Stimulated activated CD8-positive, alpha-beta memory T cell treated with anti-CD3 and anti-CD28 coated beads, Interleukin-7, amount 100 ng/mL, for 1 hour (primary cell): ENCODE results near the gene ZDHHC13.

Experiments used
- DNase-seq, 2 donors: peaks; one replicate each; pipeline ENCODE4 v3.0.0-alpha.2; 2020; ENCODE audit warnings: low read depth in 2 of 2

Gene ZDHHC13

DNA sequence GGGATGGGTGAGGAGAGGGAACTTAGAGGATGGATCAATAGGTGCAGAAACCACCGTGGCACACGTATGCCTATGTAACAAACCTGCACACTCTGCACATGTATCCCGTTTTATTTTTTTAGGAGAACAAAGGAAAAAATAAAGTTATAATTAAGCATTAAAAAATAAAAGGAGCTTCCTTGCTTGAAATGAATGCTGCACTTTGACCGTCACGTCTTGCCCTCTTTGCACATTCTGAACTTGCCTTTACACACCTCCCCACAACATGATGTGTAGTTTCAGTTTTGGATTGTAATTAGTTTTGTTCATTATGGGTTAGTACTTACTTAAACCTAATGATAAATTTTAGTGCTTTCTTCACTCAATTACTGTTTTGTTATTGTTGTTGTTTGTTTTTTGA is 87.9 kb downstream of the ZDHHC13 start:
- no peak for DNase-seq

DNA sequence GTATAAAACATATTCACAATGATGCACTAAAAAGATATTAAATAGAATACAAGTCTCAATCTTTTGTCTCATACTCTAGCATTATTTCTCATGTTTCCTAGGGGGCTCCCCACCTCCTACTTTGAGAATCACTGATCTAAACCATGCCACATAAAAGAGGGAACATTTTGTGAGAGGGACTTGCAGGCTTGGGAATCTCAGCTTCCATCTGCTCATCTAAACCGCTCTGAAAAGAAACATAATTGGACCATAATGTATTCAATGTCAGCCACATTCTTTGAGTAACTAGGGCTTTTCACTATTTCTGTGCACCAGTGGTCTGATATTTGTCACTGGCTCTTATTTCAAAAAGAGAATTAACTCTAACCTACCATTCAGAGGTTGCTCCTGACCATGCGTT is 91.2 kb downstream of the ZDHHC13 start:
- DNase-seq, result no peak

DNA sequence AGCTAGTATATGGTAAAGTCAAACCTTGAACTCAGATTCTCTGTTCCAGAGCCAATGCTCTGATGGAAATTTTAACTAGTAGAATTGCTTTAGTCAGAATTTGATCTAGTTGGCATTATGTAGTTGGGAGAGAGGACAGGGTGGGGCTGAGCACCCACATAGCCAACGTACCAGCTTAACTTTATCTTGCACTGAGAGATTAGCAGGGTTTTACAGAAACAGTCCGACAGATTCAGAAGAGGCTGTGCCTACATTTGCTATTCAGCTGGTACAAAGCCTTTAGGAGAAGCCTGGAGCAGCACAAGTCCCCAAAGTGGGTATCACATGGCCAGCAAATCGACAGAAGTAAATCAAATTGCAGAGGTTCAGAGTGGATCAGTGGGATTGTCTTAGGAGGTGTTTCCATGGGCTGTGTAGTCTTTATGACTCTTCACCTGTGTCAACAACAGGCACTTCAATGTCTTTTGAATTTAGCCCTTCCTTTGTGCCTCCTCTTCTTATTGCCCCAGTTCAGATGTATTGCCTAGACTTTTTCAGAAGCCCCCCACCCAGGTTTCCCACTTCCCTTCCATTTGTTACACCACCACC is 92.1 kb downstream of the ZDHHC13 start:
- no peak for DNase-seq

DNA sequence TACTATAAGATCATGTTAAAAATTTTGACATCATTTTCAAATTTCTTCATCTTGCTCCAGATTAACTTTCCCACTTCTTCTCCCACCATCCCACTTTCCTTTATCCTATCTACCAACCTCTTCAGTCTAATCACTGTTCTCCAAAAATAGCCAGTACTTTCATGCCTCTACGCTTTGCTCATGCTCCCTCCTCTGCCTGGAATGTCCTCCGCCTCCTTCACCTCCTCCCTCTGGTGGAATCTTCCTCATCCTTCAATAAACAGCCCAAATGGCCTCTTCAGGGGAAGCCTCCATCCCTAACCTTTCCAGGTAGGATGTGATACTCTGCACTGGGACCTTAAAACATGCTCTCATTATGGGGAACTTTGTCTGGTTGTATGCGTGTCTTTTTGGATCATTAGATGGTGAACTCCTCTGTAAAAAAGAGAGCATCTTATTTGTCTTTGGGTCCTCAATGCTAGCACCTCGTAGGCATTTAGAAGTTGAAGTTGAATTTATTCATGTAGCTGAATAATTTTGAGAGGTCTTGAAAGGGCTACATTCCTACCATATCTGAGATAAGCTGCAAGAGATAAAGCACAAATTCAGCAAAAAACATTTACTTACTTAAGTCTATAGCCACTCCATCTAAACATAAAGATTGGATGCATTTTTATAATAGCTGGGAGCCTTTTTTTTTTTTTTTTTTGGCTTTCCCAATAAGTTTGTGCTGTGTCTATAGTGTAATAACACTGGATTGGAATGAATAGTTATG is 92.8 kb downstream of the ZDHHC13 start:
- no peak for DNase-seq

DNA sequence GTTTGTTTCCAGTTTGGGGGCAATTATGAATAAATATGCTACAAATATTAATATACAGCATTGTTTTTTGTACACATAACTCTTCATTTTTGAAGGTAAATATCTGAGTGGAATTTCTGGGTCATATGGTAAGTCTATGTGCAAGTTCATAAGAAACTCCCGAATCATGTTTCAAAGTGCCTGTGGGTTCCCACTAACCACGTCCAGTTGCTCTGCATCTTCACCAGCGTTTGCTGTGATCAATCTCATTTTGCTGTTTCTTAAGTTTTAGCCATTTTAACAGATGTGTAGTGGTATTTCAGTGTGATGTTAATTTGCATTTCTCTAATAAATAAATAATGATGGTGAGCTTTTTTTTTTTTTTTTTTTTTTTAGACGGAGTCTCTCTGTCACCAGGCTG is 99.1 kb downstream of the ZDHHC13 start:
- DNase-seq, result no peak

DNA sequence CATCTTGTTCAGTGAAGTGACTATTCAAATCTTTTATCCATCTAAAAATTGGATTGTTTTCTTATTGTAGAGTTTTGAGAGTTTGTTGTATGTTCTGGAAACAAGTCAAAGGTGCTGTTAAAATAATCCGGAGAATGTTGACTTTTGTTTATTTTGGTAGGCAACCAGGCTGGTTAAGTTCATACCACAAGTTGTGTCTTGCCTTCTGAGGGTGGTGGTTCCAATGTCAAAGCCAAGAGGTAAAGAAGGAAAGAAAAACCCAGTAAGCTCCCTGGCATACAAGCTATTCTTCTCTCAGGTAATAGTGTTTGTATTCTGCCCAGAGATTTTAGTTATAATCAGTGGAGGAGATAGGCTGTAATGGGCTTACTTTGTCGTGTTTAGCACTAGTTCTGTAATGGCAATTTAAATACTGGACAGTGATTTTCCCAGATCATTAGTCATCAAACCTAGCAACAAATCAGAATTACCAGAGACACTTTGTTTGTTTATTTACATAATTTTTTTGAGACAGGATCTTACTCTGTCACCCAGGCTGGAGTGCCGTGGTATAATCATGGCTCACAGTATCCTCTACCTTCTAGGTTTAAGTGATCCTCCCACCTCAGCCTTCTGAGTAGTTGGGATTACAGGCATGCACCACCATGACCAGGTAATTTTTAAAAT is 99.9 kb downstream of the ZDHHC13 start:
- DNase-seq, result no peak

DNA sequence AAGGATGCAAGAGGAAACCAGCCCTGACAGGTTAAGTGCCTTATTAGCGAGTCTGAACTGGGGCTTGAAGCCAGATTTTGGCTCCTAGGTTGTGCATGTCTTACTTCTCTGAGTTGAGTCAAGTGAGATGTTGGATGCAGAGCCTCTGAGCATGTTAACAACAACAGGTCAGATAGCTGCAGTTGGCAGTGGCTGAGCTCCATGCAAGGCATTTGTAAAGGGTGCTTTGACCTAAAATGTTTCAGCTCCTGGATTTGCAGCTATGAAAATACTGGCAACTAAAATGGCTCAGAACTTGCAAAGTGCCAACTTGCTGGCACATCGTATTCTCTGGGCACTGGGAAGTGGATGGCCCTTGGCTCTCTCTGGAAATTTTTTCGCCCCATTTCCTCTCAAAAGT is 101.2 kb downstream of the ZDHHC13 start:
- DNase-seq, result no peak

DNA sequence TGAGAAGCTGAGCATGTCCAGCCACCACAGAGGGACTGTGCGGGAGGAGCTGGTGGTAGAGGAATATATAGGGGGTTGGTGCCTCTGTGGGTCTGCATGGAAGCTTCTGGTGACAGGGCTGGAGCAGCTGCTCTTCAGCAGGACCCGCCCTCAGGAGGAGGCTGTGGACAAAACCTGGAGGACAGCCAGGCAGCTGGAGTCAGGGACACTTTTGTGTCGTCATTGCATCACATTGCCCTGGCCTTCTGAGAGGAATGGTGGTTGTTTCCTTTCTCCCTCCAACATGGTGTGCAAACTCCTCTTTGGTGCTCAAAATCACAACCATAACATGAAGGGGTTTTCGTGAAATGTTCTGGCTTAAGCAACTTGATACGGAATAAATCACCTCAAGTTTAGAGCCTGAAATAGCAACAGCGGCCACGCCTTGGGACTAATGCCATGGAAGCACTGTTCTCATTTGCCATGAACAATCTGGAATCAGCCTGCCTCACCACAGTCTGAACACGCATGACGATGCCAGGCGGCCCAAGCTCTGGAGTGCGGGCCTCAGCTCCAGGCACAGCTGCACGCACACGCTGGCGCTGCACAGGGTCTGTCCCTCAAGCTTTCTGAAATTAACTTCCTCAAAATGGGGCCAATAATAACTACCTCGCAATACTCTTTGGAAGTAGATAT is 102.0 kb downstream of the ZDHHC13 start:
- no peak for DNase-seq

DNA sequence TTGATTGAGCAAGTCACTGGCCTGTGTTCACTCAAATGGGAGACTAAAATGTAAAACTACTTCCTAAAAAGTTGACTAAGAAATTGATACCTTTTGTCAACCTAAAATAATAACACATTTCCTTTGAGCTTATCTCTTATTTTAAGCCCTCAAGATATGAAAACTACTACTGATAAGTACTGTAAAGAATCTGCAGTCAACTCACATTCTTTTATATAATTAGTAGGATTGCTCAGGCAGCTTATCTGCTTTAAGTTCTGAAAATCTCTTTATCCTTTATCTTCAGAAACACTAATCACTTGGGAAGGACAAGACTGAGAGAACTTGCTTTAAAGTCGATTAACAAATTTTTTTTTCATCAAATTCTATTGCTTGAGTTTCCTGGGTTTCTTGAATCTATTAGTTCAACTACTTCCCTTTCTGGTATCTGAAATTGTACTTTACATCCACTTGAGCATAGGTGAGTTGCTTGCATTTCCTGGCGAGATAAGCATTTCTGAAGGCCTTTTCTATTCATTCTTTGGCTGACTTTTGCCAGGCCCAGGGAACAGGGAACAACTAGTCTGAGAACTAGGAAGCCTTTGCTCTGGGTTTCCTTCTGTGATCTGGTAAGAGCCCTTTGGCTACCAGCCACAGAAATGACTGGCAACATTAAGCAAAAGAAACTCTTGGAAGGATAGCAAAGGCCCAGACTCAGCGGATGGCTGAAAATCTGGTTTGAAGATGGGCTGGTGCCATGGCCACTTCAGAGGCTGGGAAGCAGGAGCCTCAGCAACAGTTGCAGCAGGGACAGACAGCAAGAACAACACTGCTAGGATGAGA is 104.1 kb downstream of the ZDHHC13 start:
- no peak for DNase-seq

DNA sequence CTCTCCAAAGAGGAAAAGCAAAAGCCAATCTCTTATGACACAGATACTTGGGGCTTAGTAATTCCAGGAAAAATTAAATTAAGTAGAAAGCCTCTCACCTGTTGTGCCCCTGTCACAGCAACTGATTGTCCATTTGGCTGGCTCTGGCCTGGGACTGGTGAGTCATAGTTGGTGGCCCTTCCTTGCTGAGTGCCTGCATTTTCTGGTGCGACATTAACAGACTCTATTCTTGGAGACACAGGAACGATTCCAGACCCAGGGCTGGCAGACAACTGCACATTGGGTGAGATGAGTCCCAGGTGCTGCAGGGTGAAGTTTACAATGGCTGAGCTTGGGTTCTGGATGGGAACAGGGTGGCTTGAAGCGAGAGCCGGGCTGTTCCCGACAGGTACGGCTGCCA is 108.2 kb downstream of the ZDHHC13 start:
- no peak for DNase-seq

DNA sequence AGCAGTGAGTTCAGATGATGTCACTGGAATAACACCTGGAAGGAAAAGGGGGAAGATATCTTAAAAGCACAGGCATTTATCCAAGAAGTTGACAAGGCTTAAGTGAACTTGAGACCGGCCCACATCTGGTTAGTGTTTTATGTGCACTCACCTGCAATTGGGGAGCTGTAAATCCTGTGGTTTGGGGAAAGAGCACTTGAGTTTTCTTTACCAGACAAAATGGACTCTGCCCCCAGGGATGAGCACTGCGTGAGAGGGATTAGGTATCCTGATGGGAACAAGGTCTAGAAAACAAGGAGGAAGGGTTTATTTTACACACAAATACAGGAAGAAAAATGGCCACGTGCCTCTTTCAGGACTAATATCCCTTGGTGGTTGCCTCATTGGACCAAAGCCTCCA is 108.6 kb downstream of the ZDHHC13 start:
- DNase-seq, result no peak
